A549 (cell line): ENCODE results near the gene RNF113A. TPM values are rescaled to one million over a fixed set of nuclear protein-coding genes. Genes with fewer than 3 reads are reported as not detected.

Experiments used
- ATAC-seq, 2 experiments: fragments of 200-7000 bp in 1 of 2; fragments of >200 bp in 1 of 2; cut with Nextera tagmentation in 1 of 2; cut with Tn5 transposase in 1 of 2; 3 replicates each; pipeline versions ENCODE4 v1.8.0 to v1.9.1; 2018 to 2020; ENCODE audit warnings: mild to moderate bottlenecking in 1 of 2, moderate library complexity in 1 of 2
- CTCF ChIA-PET: fragments of 300-600 bp; sonication (Branson Sonifier 250); formaldehyde crosslinking; extraction: SDS; loops from one replicate; lab custom pipeline; 2021; ENCODE audit warnings: antibody characterized with exemption, inconsistent platforms; lab: Yijun Ruan, JAX
- POLR2A ChIA-PET: fragments of 350-600 bp; formaldehyde crosslinking; extraction: SDS; loops from one replicate; lab custom pipeline; 2021; ENCODE audit warnings: antibody characterized with exemption, inconsistent platforms; lab: Yijun Ruan, JAX
- DNase-seq, 2 experiments: peaks; one replicate each; pipeline versions ENCODE4 v3.0.0 to v3.0.0-alpha.2; 2011 to 2016; ENCODE audit warnings: low read depth in 1 of 2, low spot score in 1 of 2
- FAIRE-seq: peaks from 2 replicates; lab custom pipeline; 2011; peaks lifted over from hg19 to GRCh38; lab: Jason Lieb, UNC
- H3K27ac ChIP-seq, 2 experiments: fragments of >200 bp; sonication (Bioruptor Twin); formaldehyde crosslinking; 3 replicates each; pipeline ENCODE4 v1.5.1; 2016 to 2017
- H3K4me1 ChIP-seq: fragments of >200 bp; sonication (Bioruptor Twin); formaldehyde crosslinking; 3 replicates; pipeline ENCODE4 v1.6.1; 2016
- H3K4me2 ChIP-seq: fragments of >200 bp; sonication (Bioruptor Twin); formaldehyde crosslinking; 3 replicates; pipeline ENCODE4 v1.6.1; 2016
- H3K4me3 ChIP-seq: fragments of >200 bp; sonication (Bioruptor Twin); formaldehyde crosslinking; 3 replicates; pipeline ENCODE4 v1.5.1; 2016
- H3K9me3 ChIP-seq: fragments of >200 bp; sonication (Bioruptor Twin); formaldehyde crosslinking; 3 replicates; pipeline ENCODE4 v1.6.1; 2016
- CBX8 ChIP-seq: fragments of 200-600 bp; sonication (generic); IDR thresholded peaks from 2 replicates; pipeline ENCODE4 v1.6.1; 2016
- CHD2 ChIP-seq: fragments of 150-350 bp; IDR thresholded peaks from 2 replicates; pipeline ENCODE4 v1.6.1; 2014; ENCODE audit warnings: low read length; ENCODE audit not compliant: partially characterized antibody
- CHD4 ChIP-seq: fragments of 200-600 bp; sonication (generic); IDR thresholded peaks from 2 replicates; pipeline ENCODE4 v1.6.1; 2016; ENCODE audit warnings: antibody characterized with exemption, mild to moderate bottlenecking, borderline replicate concordance
- EHF ChIP-seq: fragments of 250-450 bp; sonication (Bioruptor Pico); IDR thresholded peaks from 2 replicates; pipeline ENCODE4 v1.5.0; 2020; ENCODE audit warnings: mild to moderate bottlenecking
- EHMT2 ChIP-seq: fragments of 200-600 bp; sonication (generic); IDR thresholded peaks from 2 replicates; pipeline ENCODE4 v1.6.1; 2016; ENCODE audit warnings: antibody characterized with exemption, low read depth, mild to moderate bottlenecking, moderate library complexity
- ESRRA ChIP-seq: fragments of 150-350 bp; IDR thresholded peaks from 2 replicates; pipeline ENCODE4 v1.6.1; 2014; ENCODE audit warnings: mild to moderate bottlenecking, low read length, borderline replicate concordance
- HDAC2 ChIP-seq: fragments of 200-600 bp; sonication (generic); IDR thresholded peaks from 2 replicates; pipeline ENCODE4 v1.6.1; 2016
- KDM5A ChIP-seq: fragments of 200-600 bp; sonication (generic); IDR thresholded peaks from 2 replicates; pipeline ENCODE4 v1.6.1; 2016; ENCODE audit warnings: antibody characterized with exemption, mild to moderate bottlenecking
- NFE2L2 ChIP-seq: fragments of 150-350 bp; conservative IDR thresholded peaks from 2 replicates; pipeline ENCODE4 v1.6.1; 2014; ENCODE audit warnings: low read length
- POLR2A ChIP-seq: IDR thresholded peaks from 2 replicates; pipeline ENCODE4 v1.6.1; 2012; ENCODE audit warnings: mild to moderate bottlenecking, low read length
- TP53 ChIP-seq: fragments of 250-450 bp; sonication (Bioruptor Pico); IDR thresholded peaks from 2 replicates; pipeline ENCODE4 v1.5.0; 2021; ENCODE audit warnings: mild to moderate bottlenecking, moderate library complexity
- ZNF302 ChIP-seq: fragments of 250-450 bp; sonication (Bioruptor Pico); IDR thresholded peaks from 2 replicates; pipeline ENCODE4 v1.9.0; 2021; ENCODE audit warnings: inconsistent platforms, mild to moderate bottlenecking, moderate library complexity
- ZSCAN20 ChIP-seq: fragments of 250-450 bp; sonication (Bioruptor Pico); IDR thresholded peaks from 2 replicates; pipeline ENCODE4 v1.8.0; 2022; ENCODE audit warnings: mild to moderate bottlenecking, moderate library complexity
- WGBS: methylation state at CpG from one replicate; pipeline ENCODE4 v1.1.6; 2017; ENCODE audit errors: missing lambda C conversion rate; 5-methylcytosine and 5-hydroxymethylcytosine counted together
- polyA plus RNA-seq, 4 experiments: library from polyadenylated mRNA; depleted of rRNA in 3 of 4; stranded (reverse); fragments of >200 nt; fragmentation: RNase III in 1 of 4; extraction: RNeasy Plus Mini Kit Qiagen cat#74134 plus additional on column Dnase treatment in 1 of 4; gene quantifications; 2 replicates in 3 of 4; 3 replicates in 1 of 4; pipeline ENCODE4 v1.2.3, GENCODE V29; 2011 to 2017
- TF ChIP-seq, protein P1 (sequence below): fragments of 200-600 bp; sonication (generic); IDR thresholded peaks from 2 replicates; pipeline ENCODE4 v1.6.1; 2016; ENCODE audit warnings: antibody characterized with exemption, mild to moderate bottlenecking, moderate library complexity
- TF ChIP-seq, protein P2 (sequence below): fragments of >200 bp; sonication (Bioruptor Twin); formaldehyde crosslinking; IDR thresholded peaks from 3 replicates; pipeline ENCODE4 v1.6.1; 2016
- TF ChIP-seq, protein P3 (sequence below): fragments of 150-350 bp; IDR thresholded peaks from 2 replicates; pipeline ENCODE4 v1.6.1; 2014; ENCODE audit warnings: low read depth, mild to moderate bottlenecking, low read length
- TF ChIP-seq, protein P4 (sequence below): fragments of 250-450 bp; sonication (Bioruptor Pico); IDR thresholded peaks from 2 replicates; pipeline ENCODE4 v1.5.0; 2020; ENCODE audit warnings: low read depth, mild to moderate bottlenecking, moderate library complexity
- TF ChIP-seq, protein P5 (sequence below): IDR thresholded peaks from 2 replicates; pipeline ENCODE4 v1.6.1; 2012; ENCODE audit warnings: low read depth, borderline replicate concordance

The RNF113A gene
- polyA plus RNA-seq, 2 of the 4 experiments (the other 2 are of a cell fraction) = 18.4 to 18.5 TPM

DNA sequence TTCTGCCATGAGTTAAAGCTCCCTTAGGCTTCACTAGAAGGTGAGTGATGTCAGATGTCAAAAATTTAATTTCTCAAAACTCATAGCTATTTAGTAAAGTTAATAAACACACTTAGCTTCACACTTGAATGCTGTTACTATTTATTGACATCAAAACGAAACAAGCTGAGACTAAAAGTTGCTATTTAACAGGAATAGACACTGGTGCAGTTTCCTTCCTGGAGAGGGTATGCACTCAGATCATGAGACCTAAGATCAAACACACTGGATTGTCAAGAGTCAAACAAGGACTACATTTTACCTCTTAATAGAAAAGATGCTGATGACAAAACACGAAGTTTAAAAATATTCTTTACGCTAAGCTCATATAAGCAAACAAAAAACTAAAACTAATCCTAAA, 37.6 kb downstream of the RNF113A start (continued):
- TF ChIP-seq, protein P1, sequence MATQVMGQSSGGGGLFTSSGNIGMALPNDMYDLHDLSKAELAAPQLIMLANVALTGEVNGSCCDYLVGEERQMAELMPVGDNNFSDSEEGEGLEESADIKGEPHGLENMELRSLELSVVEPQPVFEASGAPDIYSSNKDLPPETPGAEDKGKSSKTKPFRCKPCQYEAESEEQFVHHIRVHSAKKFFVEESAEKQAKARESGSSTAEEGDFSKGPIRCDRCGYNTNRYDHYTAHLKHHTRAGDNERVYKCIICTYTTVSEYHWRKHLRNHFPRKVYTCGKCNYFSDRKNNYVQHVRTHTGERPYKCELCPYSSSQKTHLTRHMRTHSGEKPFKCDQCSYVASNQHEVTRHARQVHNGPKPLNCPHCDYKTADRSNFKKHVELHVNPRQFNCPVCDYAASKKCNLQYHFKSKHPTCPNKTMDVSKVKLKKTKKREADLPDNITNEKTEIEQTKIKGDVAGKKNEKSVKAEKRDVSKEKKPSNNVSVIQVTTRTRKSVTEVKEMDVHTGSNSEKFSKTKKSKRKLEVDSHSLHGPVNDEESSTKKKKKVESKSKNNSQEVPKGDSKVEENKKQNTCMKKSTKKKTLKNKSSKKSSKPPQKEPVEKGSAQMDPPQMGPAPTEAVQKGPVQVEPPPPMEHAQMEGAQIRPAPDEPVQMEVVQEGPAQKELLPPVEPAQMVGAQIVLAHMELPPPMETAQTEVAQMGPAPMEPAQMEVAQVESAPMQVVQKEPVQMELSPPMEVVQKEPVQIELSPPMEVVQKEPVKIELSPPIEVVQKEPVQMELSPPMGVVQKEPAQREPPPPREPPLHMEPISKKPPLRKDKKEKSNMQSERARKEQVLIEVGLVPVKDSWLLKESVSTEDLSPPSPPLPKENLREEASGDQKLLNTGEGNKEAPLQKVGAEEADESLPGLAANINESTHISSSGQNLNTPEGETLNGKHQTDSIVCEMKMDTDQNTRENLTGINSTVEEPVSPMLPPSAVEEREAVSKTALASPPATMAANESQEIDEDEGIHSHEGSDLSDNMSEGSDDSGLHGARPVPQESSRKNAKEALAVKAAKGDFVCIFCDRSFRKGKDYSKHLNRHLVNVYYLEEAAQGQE = no peak
- TF ChIP-seq POLR2A = no peak
- no peak for TF ChIP-seq ZNF302 (CRISPR knock-in tag)
- TF ChIP-seq CHD2 = no peak
- no peak for TF ChIP-seq NFE2L2

DNA sequence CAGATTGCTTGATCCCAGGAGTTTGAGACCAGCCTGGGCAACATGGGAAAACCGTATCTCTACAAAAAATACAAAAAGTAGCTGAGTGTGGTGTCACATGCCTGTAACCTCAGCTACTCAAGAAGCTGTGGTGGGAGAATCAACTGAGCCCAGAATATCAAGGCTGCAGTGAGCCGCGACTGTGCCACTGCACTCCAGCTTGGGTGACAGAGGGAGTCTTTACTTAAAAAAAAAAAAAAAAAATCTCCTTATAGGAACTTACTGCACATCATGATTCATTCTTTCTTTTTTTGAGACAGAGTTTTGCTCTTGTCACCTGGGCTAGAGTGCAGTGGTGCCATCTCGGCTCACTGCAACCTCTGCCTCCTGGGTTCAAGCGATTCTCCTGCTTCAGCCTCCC, 43.1 kb downstream of the RNF113A start:
- CTCF ChIA-PET = interaction anchor here (0.8 kb wide), 1 partner anchor 59 kb away, joined by 3 read pairs; no protein-coding TSS in a partner anchor
- ATAC-seq = no peak
- no peak for TF ChIP-seq EHF (CRISPR knock-in tag)
- no peak for TF ChIP-seq EHMT2
- no peak for TF ChIP-seq ZNF302 (CRISPR knock-in tag)
- no peak for TF ChIP-seq CBX8
- no peak for TF ChIP-seq ESRRA
- no peak for TF ChIP-seq TP53 (CRISPR knock-in tag)
- TF ChIP-seq, protein P2, sequence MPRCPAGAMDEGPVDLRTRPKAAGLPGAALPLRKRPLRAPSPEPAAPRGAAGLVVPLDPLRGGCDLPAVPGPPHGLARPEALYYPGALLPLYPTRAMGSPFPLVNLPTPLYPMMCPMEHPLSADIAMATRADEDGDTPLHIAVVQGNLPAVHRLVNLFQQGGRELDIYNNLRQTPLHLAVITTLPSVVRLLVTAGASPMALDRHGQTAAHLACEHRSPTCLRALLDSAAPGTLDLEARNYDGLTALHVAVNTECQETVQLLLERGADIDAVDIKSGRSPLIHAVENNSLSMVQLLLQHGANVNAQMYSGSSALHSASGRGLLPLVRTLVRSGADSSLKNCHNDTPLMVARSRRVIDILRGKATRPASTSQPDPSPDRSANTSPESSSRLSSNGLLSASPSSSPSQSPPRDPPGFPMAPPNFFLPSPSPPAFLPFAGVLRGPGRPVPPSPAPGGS = no peak
- TF ChIP-seq HDAC2 = no peak
- TF ChIP-seq, protein P1 = no peak
- no peak overlapping the region for H3K4me2 ChIP-seq
- WGBS = 92% methylated on average over 5 of the region's 5 CpGs
- no peak overlapping the region for H3K27ac ChIP-seq
- H3K4me3 ChIP-seq = no peak overlapping the region
- H3K4me1 ChIP-seq = no peaks in the 10 kb centered on the region
- no peak for FAIRE-seq
- no peak for DNase-seq
- POLR2A ChIA-PET = interaction anchor here (0.6 kb wide), 1 partner anchor 37 kb away, joined by 4 read pairs; the partner anchor contains the start of gene RPL39
- H3K9me3 ChIP-seq = no peaks in the 10 kb centered on the region

DNA sequence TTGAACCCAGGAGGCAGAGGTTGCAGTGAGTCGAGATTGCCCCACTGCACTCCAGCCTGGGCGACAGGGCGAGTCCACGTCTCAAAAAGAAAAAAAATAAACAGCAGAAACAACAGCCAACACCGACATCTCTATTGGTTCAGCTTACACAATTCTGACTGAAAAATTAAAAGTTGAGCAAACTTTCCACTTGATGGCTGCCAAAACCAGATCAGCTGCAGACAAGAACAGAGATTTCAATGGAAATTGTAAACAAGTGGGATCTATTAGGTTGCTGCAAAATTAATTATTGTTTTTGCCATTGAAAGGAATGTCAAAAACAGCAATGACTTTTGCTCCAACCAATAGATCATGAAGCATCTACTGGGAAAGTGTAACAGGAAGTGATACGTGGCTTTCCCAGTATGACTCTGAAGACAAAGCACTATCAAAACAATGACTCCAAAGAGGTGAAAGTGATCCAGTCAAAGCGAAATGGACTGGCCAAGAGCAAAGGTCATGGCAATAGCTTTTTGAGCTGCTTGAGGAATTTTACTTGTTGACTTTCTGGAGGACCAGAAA, 45.1 kb downstream of the RNF113A start:
- no peak overlapping the region for H3K4me3 ChIP-seq
- no peak for FAIRE-seq
- no peaks in the 10 kb centered on the region for H3K4me1 ChIP-seq
- H3K9me3 ChIP-seq = no peaks in the 10 kb centered on the region
- DNase-seq = no peak
- ATAC-seq = no peak
- no peak overlapping the region for H3K4me2 ChIP-seq
- WGBS = 79% methylated on average over 7 of the region's 7 CpGs
- ChIA-PET CTCF (no interaction called here), POLR2A (interaction anchor here (1.5 kb wide), 1 partner anchor 35 kb away, joined by 3 read pairs; the partner anchor contains the start of gene RPL39)
- no peak overlapping the region for H3K27ac ChIP-seq
- TF ChIP-seq, protein P3, sequence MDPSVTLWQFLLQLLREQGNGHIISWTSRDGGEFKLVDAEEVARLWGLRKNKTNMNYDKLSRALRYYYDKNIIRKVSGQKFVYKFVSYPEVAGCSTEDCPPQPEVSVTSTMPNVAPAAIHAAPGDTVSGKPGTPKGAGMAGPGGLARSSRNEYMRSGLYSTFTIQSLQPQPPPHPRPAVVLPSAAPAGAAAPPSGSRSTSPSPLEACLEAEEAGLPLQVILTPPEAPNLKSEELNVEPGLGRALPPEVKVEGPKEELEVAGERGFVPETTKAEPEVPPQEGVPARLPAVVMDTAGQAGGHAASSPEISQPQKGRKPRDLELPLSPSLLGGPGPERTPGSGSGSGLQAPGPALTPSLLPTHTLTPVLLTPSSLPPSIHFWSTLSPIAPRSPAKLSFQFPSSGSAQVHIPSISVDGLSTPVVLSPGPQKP = no peak
- TF ChIP-seq, protein P4, sequence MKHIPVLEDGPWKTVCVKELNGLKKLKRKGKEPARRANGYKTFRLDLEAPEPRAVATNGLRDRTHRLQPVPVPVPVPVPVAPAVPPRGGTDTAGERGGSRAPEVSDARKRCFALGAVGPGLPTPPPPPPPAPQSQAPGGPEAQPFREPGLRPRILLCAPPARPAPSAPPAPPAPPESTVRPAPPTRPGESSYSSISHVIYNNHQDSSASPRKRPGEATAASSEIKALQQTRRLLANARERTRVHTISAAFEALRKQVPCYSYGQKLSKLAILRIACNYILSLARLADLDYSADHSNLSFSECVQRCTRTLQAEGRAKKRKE (CRISPR knock-in tag) = no peak
- TF ChIP-seq CHD4 (no peak), KDM5A (no peak), ZSCAN20 (CRISPR knock-in tag) (no peak)
- TF ChIP-seq, protein P5, sequence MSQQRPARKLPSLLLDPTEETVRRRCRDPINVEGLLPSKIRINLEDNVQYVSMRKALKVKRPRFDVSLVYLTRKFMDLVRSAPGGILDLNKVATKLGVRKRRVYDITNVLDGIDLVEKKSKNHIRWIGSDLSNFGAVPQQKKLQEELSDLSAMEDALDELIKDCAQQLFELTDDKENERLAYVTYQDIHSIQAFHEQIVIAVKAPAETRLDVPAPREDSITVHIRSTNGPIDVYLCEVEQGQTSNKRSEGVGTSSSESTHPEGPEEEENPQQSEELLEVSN = no peak
- TF ChIP-seq, protein P1 = no peak
